Neural cell (in vitro differentiated cells): Measurements from ENCODE around the gene HMX1.

Experiments
- EZH2 ChIP-seq: fragments of 200-600, 300-800 bp; shearing (Covaris generic), sonication (generic); IDR thresholded peaks from 2 replicates; pipeline ENCODE4 v1.6.1; 2014; ENCODE audit warnings: antibody characterized with exemption, low read length, borderline replicate concordance, mild to moderate bottlenecking; ENCODE audit not compliant: insufficient read depth, poor library complexity, severe bottlenecking
- POLR2AphosphoS5 ChIP-seq: IDR thresholded peaks from 2 replicates; pipeline ENCODE4 v1.6.1; 2012
- SMC3 ChIP-seq: fragments of 450-650 bp; conservative IDR thresholded peaks from 2 replicates; pipeline ENCODE4 v1.6.1; 2014; ENCODE audit warnings: antibody characterized with exemption, mild to moderate bottlenecking, moderate library complexity; ENCODE audit not compliant: poor library complexity
- TAF1 ChIP-seq: IDR thresholded peaks from 2 replicates; pipeline ENCODE4 v1.6.1; 2012; ENCODE audit warnings: low read depth
- TF ChIP-seq, protein P1 (sequence below): fragments of 450-650 bp; IDR thresholded peaks from 2 replicates; pipeline ENCODE4 v1.5.1; 2014; ENCODE audit warnings: antibody characterized with exemption, mild to moderate bottlenecking, moderate library complexity; ENCODE audit not compliant: poor library complexity, severe bottlenecking

DNA sequence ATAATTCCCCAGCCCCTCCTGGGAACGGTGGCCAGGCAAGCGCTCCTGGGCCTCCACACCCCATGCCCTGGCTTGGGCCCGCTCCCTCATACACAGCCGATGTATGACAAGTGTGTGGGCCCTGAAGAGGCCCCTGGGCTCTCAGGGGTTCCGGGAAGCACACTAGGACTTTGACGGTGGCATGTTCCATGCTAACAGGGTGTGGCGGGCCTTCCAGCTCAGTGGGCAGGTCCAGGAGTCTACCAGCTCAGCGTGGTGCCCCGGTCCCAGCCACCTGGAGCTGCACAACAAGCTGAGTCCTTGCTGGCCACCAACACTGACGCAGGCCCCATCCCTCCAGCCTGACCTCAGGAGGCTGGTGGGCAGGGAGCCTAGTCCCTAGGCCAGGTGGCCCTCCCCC is 24.4 kb upstream of the HMX1 start:
- TF ChIP-seq, protein P1, sequence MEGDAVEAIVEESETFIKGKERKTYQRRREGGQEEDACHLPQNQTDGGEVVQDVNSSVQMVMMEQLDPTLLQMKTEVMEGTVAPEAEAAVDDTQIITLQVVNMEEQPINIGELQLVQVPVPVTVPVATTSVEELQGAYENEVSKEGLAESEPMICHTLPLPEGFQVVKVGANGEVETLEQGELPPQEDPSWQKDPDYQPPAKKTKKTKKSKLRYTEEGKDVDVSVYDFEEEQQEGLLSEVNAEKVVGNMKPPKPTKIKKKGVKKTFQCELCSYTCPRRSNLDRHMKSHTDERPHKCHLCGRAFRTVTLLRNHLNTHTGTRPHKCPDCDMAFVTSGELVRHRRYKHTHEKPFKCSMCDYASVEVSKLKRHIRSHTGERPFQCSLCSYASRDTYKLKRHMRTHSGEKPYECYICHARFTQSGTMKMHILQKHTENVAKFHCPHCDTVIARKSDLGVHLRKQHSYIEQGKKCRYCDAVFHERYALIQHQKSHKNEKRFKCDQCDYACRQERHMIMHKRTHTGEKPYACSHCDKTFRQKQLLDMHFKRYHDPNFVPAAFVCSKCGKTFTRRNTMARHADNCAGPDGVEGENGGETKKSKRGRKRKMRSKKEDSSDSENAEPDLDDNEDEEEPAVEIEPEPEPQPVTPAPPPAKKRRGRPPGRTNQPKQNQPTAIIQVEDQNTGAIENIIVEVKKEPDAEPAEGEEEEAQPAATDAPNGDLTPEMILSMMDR, result no peak
- no peak for TF ChIP-seq TAF1
- TF ChIP-seq POLR2AphosphoS5, result no peak
- TF ChIP-seq EZH2, result no peak
- TF ChIP-seq SMC3, result no peak
